MM.1S (cell line): Measurements from ENCODE around the gene SLC6A19.

ENCODE experiments used
- CTCF ChIP-seq: fragments of 300-600 bp; sonication (generic); IDR thresholded peaks from 2 replicates; pipeline ENCODE4 v1.5.1; 2016; ENCODE audit warnings: antibody characterized with exemption, low read length, mixed read lengths
- EZH2 ChIP-seq: fragments of 300-600 bp; sonication (generic); optimal IDR thresholded peaks from 2 replicates; pipeline ENCODE3; 2017; ENCODE audit warnings: low read depth, mild to moderate bottlenecking, antibody characterized with exemption, low read length, mixed read lengths

DNA sequence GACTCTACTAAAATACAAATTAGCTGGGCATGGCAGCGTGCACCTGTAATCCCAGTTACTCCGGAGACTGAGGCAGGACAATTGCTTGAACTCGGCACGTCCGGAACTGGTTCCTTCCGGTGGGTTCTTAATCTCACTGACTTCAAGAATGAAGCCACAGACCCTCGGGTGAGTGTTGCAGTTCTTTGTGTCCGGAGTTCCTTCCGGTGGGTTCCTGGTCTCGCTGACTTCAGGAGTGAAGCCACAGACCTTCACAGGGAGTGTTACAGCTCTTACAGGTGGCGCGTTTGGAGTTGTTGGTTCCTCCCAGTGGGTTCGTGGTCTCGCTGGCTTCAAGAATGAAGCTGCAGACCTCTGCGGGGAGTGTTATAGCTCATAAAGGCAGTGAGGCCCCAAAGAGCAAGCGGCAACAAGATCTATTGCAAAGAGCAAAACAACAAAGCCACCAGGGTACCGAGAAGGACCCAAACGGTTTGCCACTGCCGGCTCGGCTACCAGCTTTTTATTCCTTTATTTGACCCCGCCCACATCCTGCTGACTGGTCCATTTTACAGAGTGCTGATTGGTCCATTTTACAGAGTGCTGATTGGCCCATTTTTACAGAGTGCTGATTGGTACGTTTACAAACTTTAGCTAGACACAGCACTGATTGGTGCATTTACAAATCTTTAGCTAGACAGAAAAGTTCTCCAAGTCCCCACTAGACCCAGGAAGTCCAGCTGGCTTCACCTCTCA lies 28.6 kb upstream of the SLC6A19 start:
- no peak for TF ChIP-seq CTCF
- TF ChIP-seq EZH2 = no peak
